Pancreas (tissue), 10 donors: ENCODE measurements around the gene LCN15. TPM values are rescaled to one million over a fixed set of nuclear protein-coding genes. Genes with fewer than 3 reads are reported as not detected.
"Not testable (repeated sequence)": the region's sequence is repeated elsewhere in the genome, so short reads cannot be mapped to it uniquely, and the experiment has no call there.

Experiments
- ATAC-seq, 4 donors: fragments of 200-7000 bp; cut with Tn5 transposase; one replicate each; pipeline versions ENCODE4 v1.8.0 to v1.9.1; 2020; ENCODE audit warnings: mild to moderate bottlenecking in 4 of 4, moderate library complexity in 4 of 4
- DNase-seq, 6 donors: peaks; one replicate each; pipeline ENCODE4 v3.0.0-alpha.2; 2020
- FAIRE-seq: peaks from 2 replicates; lab custom pipeline; 2012; peaks lifted over from hg19 to GRCh38; lab: Jason Lieb, UNC
- H3K27ac ChIP-seq, 4 donors: fragments of 200-600 bp; sonication (generic); 1 replicate in 3 of 4; 2 replicates in 1 of 4; pipeline versions ENCODE4 v1.5.0 to v1.8.0; 2020
- H3K27me3 ChIP-seq, 4 donors: fragments of 200-600 bp; one replicate each; pipeline ENCODE4 v1.8.0; 2021
- H3K36me3 ChIP-seq, 3 donors: fragments of 200-600 bp; sonication (generic) in 1 of 3; one replicate each; pipeline versions ENCODE4 v1.5.0 to v1.8.0; 2020 to 2021
- H3K4me1 ChIP-seq, 3 donors: fragments of 200-600 bp; one replicate each; pipeline ENCODE4 v1.8.0; 2021
- H3K4me3 ChIP-seq, 4 donors: fragments of 200-600 bp; sonication (generic) in 2 of 4; one replicate each; pipeline versions ENCODE4 v1.5.0 to v1.8.0; 2020 to 2021
- H3K9me3 ChIP-seq, 4 donors: fragments of 200-600 bp; one replicate each; pipeline ENCODE4 v1.8.0; 2021
- WGBS, 2 donors: extraction: QIAGEN DNeasy Blood & Tissue Kit; methylation state at CpG; one replicate each; pipeline ENCODE4 v1.1.7; 2013; 5-methylcytosine and 5-hydroxymethylcytosine counted together
- intact Hi-C, 3 donors: fragments of 100-400 bp; cut with DNase I; formaldehyde crosslinking; loops; one replicate each; pipeline versions ENCODE4 v1.11.1 to v1.14.2; 2022
- polyA plus RNA-seq, 2 donors: library from polyadenylated mRNA; stranded (reverse); fragments of 200-250 nt; gene quantifications; one replicate each; pipeline ENCODE4 v1.2.3, GENCODE V29; 2013
- total RNA-seq, 6 donors: library from RNA; stranded (reverse); fragmentation: NEBNext Ultra II Directional in 4 of 6; extraction: Animal tissue kit (Norgen Biotek cat#: 25700) in 4 of 6; gene quantifications; one replicate each; pipeline versions ENCODE4 v1.2.1 to v1.2.4, GENCODE V29; 2021 to 2023
- TF ChIP-seq, protein P1 (sequence below), 4 donors: fragments of 200-600 bp; sonication (generic) in 3 of 4; IDR thresholded peaks; one replicate each; pipeline versions ENCODE4 v1.5.0 to v1.8.0; 2021; ENCODE audit warnings: antibody characterized with exemption in 4 of 4
- donor health status: healthy with polysubstance abuse.
- donor health status: DM: no; HTN: no; CAD: no; lungs with moderate emphysema.
- donor health status: DM: no; HTN: no; CAD: no.
- donor health status: control.
- donor health status: control.
- donor health status: Bipolar disorder and iron deficiency.
- donor health status: DM: yes; HTN: yes; CAD: no.
- donor health status: DM: no; HTN: no; CAD: no.
- donor health status: DM: no; HTN: no; CAD: no.
- donor health status: DM: yes; HTN: yes; CAD: no.

LCN15 gene
- total and polyA plus RNA-seq, 8 donors: not detected

- Histone ChIP-seq H3K4me3 (no peak overlapping the region), H3K36me3 (no peaks in the 10 kb centered on the region), H3K4me1 (no peaks in the 10 kb centered on the region), H3K27ac (no peak overlapping the region), H3K9me3 (no peaks in the 10 kb centered on the region), H3K27me3 (no peaks in the 10 kb centered on the region)
- DNase-seq (peak in 1 of 6 donors; percentile 48), ATAC-seq (peak in 3 of 4 donors; percentile 54 to 66 (median 60)), FAIRE-seq (no peak)
- WGBS, 2 donors: 84 to 89% methylated on average over 7 of the region's 7 CpGs
- intact Hi-C loops: loop anchor here in 1 of 3 donors (5.0 kb wide), 1 partner anchor 259 kb away; the partner anchor contains the start of gene FUT7
- TF ChIP-seq, protein P1, sequence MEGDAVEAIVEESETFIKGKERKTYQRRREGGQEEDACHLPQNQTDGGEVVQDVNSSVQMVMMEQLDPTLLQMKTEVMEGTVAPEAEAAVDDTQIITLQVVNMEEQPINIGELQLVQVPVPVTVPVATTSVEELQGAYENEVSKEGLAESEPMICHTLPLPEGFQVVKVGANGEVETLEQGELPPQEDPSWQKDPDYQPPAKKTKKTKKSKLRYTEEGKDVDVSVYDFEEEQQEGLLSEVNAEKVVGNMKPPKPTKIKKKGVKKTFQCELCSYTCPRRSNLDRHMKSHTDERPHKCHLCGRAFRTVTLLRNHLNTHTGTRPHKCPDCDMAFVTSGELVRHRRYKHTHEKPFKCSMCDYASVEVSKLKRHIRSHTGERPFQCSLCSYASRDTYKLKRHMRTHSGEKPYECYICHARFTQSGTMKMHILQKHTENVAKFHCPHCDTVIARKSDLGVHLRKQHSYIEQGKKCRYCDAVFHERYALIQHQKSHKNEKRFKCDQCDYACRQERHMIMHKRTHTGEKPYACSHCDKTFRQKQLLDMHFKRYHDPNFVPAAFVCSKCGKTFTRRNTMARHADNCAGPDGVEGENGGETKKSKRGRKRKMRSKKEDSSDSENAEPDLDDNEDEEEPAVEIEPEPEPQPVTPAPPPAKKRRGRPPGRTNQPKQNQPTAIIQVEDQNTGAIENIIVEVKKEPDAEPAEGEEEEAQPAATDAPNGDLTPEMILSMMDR (IDR thresholded peaks at IDR 0.05): no peak
Measured at GRCh38 chr9:136773386-136774044, 9.2 kb upstream of the LCN15 start.

DNA sequence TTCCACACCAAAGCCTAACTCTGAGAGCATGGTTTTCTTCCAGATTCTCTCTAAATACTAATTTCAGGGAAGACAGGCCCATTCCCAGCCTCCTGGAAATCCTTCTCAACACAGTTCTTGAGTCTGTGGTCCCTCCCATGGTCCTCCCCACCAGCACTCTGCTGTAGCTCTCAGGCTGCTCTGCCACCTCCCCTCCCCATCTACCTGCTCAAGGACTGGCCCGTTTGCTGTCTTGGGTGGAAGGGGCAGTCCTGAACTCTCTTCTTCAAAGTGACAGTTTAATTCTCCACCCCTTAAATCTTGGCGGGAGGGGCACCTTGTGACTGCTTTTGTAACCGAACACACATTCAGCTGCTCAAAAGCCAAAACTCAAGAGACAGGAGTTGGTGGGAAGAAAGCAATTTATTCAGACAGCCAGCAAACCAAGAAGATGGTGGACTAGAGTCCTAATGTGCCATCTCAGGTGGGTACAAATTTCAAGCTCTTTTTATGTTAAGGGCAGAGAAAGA lies 7.6 kb upstream of the LCN15 start:
- intact Hi-C loops: loop anchor here in 1 of 3 donors (5.0 kb wide), 1 partner anchor 260 kb away; the partner anchor contains the start of gene FUT7
- Histone ChIP-seq H3K27me3 (no peaks in the 10 kb centered on the region), H3K4me3 (no peak overlapping the region), H3K9me3 (no peaks in the 10 kb centered on the region), H3K4me1 (no peaks in the 10 kb centered on the region), H3K36me3 (no peaks in the 10 kb centered on the region), H3K27ac (no peak overlapping the region)
- FAIRE-seq (no peak), ATAC-seq (no peak), DNase-seq (peak in 1 of 6 donors; percentile 12)
- 77 to 82% methylated on average over 3 of the region's 3 CpGs for WGBS, 2 donors
- TF ChIP-seq, protein P1 (IDR thresholded peaks at IDR 0.05): no peak

GRCh38 chr9:136769710-136770191 lies 5.4 kb upstream of the LCN15 start:
- ATAC-seq (peak in 3 of 4 donors; percentile 72 to 92 (median 91)), DNase-seq (peak in 2 of 6 donors; percentile 51 to 80), FAIRE-seq (no peak)
- Histone ChIP-seq H3K4me1 (no peaks in the 10 kb centered on the region), H3K27me3 (no peaks in the 10 kb centered on the region), H3K4me3 (no peak overlapping the region), H3K27ac (no peak overlapping the region), H3K9me3 (no peaks in the 10 kb centered on the region), H3K36me3 (no peaks in the 10 kb centered on the region)
- WGBS, 2 donors: 3 to 5% methylated on average over 9 to 16 of the region's 16 CpGs
- TF ChIP-seq, protein P1 (IDR thresholded peaks at IDR 0.05): peak; percentile 17 to 37 (median 28)
- intact Hi-C loops: loop anchor here in 1 of 3 donors (5.0 kb wide), 1 partner anchor 263 kb away; the partner anchor contains the start of gene FUT7

GRCh38 chr9:136766410-136767120 lies 2.2 kb upstream of the LCN15 start:
- ATAC-seq: peak in 1 of 4 donors; percentile 34
- H3K36me3 ChIP-seq, intact Hi-C loops, H3K4me3 ChIP-seq, H3K27ac ChIP-seq, FAIRE-seq, H3K9me3 ChIP-seq, H3K4me1 ChIP-seq, H3K27me3 ChIP-seq: not testable (repeated sequence)
- 32 to 56% methylated on average over 12 to 18 of the region's 18 CpGs for WGBS, 2 donors
- TF ChIP-seq, protein P1 (IDR thresholded peaks at IDR 0.05): peak in 3 of 4 donors; percentile 7 to 42 (median 38)
- peak in 4 of 6 donors; percentile 52 to 85 (median 58) for DNase-seq

DNA sequence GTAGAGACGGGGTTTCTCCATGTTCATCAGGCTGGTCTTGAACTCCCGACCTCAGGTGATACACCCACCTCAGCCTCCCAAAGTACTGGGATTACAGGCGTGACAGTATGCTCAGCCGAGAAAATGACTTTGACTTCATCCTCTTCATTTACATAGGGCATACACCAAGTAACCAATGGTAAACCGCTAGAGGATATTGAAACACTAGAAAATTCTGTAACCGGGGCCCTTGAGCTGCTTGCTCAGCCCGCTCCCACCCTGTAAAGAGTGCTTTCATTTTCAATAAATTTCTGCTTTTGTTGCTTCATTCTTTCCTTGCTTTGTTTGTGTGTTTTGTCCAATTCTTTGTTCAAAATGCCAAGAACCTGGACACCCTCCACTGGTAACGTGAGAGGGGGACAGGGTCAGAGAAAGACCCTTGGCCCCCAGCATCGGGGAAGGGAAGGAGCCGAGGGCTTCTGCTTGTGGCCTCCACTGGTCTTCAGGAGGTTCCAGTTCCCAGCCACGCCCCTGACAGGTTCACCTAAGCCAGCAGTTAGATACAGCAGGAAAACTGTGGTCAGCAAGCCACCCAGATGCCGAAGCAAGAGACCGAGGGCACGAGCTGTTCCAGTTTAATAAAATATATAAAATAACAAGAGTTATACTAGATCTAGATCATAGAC lies 1.6 kb upstream of the LCN15 start:
- H3K4me3 ChIP-seq, H3K27ac ChIP-seq, H3K36me3 ChIP-seq, intact Hi-C loops, H3K9me3 ChIP-seq, FAIRE-seq, H3K27me3 ChIP-seq, ATAC-seq, H3K4me1 ChIP-seq: not testable (repeated sequence)
- WGBS, 2 donors: 72 to 81% methylated on average over 14 of the region's 14 CpGs
- peak in 1 of 6 donors; percentile 46 for DNase-seq
